Activated T-cell treated with anti-CD3 and anti-CD28 coated beads for 1 hour (primary cell): ENCODE data around the gene FAM50B.
"Not testable (repeated sequence)": the region's sequence is repeated elsewhere in the genome, so short reads cannot be mapped to it uniquely, and the experiment has no call there.

ENCODE experiments used
- DNase-seq: peaks from one replicate; pipeline ENCODE4 v3.0.0-alpha.2; 2020; ENCODE audit warnings: low read depth

Gene FAM50B

GRCh38 chr6:3849681-3850450 is 693 bp downstream of the FAM50B start:
- DNase-seq, result no peak

GRCh38 chr6:3850451-3851203 is 1.5 kb downstream of the FAM50B start:
- no peak for DNase-seq

GRCh38 chr6:3851839-3852238 is 2.7 kb downstream of the FAM50B start:
- no peak for DNase-seq

GRCh38 chr6:3852391-3852790 is 3.2 kb downstream of the FAM50B start:
- DNase-seq, result no peak

GRCh38 chr6:3855866-3856265 is 6.7 kb downstream of the FAM50B start:
- DNase-seq, result no peak

GRCh38 chr6:3856576-3856975 is 7.4 kb downstream of the FAM50B start:
- DNase-seq, result no peak

GRCh38 chr6:3857468-3858456 is 8.6 kb downstream of the FAM50B start:
- DNase-seq, result no peak

- DNase-seq, result no peak
Measured at GRCh38 chr6:3859878-3860552, 10.8 kb downstream of the FAM50B start.

- DNase-seq, result no peak
Measured at GRCh38 chr6:3861424-3861823, 12.3 kb downstream of the FAM50B start.

- no peak for DNase-seq
Measured at GRCh38 chr6:3862038-3862437, 12.9 kb downstream of the FAM50B start.

- not testable (repeated sequence) for DNase-seq
Measured at GRCh38 chr6:3863322-3863721, 14.1 kb downstream of the FAM50B start.

GRCh38 chr6:3865463-3865862 is 16.3 kb downstream of the FAM50B start:
- no peak for DNase-seq

- DNase-seq, result no peak
Measured at GRCh38 chr6:3867641-3868502, 18.7 kb downstream of the FAM50B start.

GRCh38 chr6:3868544-3868943 is 19.4 kb downstream of the FAM50B start:
- DNase-seq, result no peak

GRCh38 chr6:3869284-3869631 is 20.1 kb downstream of the FAM50B start:
- DNase-seq, result no peak

GRCh38 chr6:3869632-3870527 is 20.7 kb downstream of the FAM50B start:
- DNase-seq, result no peak

GRCh38 chr6:3870528-3870925 is 21.4 kb downstream of the FAM50B start:
- DNase-seq, result no peak

GRCh38 chr6:3871515-3871914 is 22.3 kb downstream of the FAM50B start:
- no peak for DNase-seq

GRCh38 chr6:3871939-3872338 is 22.8 kb downstream of the FAM50B start:
- DNase-seq, result no peak

- DNase-seq, result no peak
Measured at GRCh38 chr6:3872370-3872854, 23.2 kb downstream of the FAM50B start.
